ENCODE measurements around the gene LINC01488. TPM values are rescaled to one million over a fixed set of nuclear protein-coding genes. Genes with fewer than 3 reads are reported as not detected.
A peak's percentile ranks its signal among the peaks of the same experiment; 100 is the strongest.

LINC01488 gene
- total RNA-seq, 1 experiment from 2014 or later, result not detected

GRCh38 chr11:69445131-69445470 is 36.4 kb upstream of the LINC01488 start:
- no peak for DNase-seq (ENCODE audit: low read depth)

GRCh38 chr11:69446108-69446507 is 35.4 kb upstream of the LINC01488 start:
- no peak for DNase-seq (ENCODE audit: low read depth)

DNA sequence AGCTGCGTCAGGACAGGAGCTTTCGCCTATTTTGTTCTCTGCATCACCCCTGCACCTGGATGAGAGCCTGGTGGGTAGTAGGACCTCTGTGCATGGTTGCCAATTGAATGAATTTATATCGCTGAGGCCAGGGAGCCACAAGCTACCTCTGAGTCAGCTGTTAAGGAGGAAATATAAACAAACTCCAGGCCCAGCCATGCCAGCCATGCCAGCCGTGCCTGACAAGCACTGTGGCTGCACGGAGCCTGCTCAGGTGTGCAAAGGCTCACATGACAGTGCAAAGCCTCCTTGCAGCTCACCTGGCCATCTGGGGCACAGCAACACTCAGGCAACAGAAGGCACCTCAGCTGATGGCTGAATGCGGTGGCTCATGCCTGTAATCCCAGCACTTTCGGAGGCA is 33.7 kb upstream of the LINC01488 start:
- peak; percentile 78 for DNase-seq (ENCODE audit: low read depth)

DNA sequence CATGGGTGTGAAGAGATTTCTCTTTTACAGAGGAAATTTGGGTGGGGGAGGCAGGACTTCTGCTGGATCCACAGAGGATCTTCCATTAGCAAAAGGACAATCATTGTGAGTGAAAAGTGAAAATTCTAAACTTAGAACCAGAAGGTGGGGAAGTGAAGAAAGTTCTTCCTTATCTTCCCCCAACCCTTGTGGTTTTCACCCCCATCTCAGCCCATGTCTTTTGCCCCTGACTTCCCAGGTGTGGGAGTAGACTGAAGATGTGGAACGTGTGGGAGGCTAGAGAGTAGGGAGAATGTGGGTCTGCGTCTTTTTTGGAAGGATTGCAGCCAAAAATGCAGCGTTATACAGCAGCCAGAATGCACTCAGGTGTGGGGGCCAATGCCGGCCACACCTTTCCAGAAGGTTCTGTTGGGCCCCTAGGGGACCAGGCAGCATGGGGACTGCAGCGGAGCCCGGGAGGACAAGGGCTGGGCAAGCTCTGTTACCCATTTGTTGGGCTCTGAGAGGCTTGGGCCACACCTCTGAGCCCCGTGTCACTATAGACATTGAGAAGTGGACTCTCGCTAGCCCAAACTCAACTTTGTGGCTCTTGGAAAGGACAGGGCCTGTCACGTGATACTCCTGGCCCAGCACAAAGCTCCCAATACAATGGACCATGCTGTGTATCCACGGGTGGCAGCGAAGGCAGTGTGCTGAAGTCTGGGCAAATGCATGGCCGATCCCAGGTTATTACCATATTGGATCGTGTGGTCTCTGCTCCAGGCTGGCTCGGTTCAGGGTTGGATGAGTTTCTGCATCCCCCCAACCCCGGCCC is 32.8 kb upstream of the LINC01488 start:
- no peak for DNase-seq (ENCODE audit: low read depth)

DNA sequence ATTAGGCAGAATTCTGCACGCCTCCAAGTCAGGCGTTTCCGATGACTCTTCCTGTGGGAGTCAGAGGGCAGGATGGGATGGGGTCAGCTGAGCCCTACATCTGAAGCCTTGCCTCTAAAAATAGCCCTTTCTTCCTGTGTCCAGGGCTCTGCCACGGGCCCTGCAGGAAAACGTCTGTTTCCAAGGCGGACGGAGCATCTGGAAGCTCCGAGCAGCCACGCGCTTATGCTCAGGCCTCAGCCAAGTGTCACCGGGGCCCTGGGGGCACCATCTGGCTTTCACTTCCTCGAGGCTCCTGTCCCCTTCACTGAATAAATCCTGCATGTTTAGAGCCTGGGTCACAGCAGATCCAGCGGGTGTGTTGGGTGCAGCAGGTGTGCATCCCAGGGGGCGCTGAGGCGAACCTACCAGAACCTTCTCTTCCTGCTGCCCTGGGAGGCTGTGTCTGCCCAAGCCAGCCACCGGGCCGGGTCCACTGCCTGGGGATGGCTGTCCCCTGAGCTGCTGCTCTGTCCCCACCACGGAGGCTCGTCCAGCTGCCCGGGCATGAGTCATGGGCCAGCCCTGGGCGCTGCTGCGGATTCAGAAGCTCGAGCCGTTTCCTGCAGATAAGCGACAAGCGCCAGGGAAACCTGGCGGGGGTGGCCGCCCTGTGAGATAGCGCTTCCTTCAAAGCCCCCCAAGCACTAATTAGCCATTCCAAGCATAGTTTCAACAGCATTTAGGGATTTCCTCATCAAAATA is 32.0 kb upstream of the LINC01488 start:
- no peak for DNase-seq (ENCODE audit: low read depth)

DNA sequence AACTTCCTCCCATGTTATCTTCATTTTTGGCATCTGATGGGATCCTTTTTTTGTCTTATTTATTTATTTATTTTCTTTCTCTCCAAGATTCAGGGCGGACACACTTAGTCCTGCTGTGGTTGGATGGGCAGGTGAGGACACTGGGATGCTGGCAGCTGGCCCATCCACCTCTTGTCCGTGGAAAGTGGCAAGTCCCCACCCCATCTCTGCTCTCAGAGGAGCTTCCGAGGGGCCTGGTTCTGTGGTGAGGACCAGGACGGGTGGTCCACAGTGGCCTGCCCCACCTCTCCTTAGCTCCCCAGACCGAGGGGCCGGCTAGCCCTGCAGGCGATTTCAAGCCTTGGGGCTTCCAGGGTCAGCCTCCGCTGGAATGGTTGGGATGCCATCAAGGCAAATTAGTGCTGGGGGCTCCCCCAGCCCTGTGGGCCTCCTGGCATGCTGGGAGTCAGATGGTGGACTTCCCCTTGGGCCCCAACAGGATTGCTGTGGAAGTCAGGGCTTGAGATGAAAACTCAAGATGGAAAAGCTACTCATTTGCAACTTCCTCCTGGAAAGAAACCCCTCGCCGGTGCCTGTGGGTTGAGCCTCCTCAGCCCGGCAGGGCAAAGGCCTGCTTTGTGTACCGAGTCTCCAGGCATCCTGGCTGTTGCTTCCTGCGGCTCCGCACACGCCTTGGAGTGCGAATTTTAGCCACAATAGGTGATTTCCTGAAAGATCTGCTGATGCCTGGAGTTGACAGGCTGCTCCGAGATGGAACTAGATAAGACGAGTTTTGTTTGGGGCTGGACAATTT is 31.2 kb upstream of the LINC01488 start:
- DNase-seq (ENCODE audit: low read depth), result no peak

DNA sequence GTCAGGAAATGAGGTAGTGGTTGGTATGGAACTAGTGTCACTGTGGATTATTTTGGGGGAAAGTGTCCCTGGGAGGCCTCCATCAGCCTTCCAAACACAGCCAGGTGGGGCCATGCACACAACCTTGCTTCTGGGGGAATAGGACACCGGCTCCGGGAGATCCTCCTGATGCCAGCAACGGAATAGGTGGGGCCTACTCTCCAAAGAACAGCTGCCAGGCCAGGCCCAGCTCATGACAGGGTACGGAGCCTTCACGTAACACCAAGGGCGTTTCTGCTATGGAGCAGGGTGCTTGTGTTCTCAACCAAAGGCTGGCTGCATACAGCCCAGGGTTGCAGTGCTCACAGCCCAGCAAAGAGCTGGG is 30.6 kb upstream of the LINC01488 start:
- DNase-seq (ENCODE audit: low read depth), result no peak

GRCh38 chr11:69451289-69451688 is 30.2 kb upstream of the LINC01488 start:
- no peak for DNase-seq (ENCODE audit: low read depth)

GRCh38 chr11:69452206-69452987 is 29.1 kb upstream of the LINC01488 start:
- no peak for DNase-seq (ENCODE audit: low read depth)

DNA sequence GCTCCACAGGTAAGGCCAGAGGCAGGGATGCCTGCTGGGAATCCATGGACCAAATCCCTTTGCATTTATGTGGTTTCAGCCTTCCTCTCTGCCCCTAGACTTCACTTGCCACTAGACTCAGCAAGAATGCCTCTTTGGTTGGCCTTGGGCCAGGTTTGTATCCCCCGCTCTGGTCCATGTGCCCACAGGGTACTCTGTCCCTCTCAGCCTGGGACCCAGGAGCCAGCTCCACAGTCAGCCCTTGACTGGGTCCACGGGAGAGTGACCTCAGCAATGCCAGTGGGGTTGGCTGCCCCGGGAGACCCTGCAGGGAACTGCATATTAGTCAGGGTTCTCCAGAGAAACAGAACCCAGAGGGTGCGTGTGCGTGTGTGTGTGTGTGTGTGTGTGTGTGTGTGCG is 28.3 kb upstream of the LINC01488 start:
- no peak for DNase-seq (ENCODE audit: low read depth)

DNA sequence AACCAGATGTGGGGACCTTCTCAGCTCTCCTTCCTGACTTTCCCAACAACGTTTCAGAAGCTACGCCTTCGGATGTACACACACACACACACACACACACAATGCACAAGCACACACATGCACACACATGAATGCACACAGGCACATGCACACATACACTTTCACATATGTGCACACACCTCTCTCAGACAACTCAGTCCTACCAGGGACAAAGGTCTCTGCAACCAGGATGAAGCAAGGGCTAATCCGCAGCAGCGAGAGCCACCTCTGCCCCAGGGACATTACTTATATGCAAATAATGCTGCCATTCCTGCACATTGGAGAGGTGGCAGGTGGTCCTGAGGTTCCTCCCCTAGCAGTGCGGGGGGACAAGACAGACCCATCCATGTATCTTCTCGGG is 27.4 kb upstream of the LINC01488 start:
- DNase-seq (ENCODE audit: low read depth), result no peak

- DNase-seq (ENCODE audit: low read depth), result no peak
These were observed 25.5 kb upstream of the LINC01488 start for GRCh38 chr11:69455969-69456368.

GRCh38 chr11:69456712-69457111 is 24.8 kb upstream of the LINC01488 start:
- DNase-seq (ENCODE audit: low read depth), result no peak

GRCh38 chr11:69459848-69460539 is 21.5 kb upstream of the LINC01488 start:
- no peak for DNase-seq (ENCODE audit: low read depth)

- DNase-seq (ENCODE audit: low read depth), result peak; percentile 92
These were observed 20.8 kb upstream of the LINC01488 start for GRCh38 chr11:69460540-69461257.

- DNase-seq (ENCODE audit: low read depth), result no peak
These were observed 20.0 kb upstream of the LINC01488 start for GRCh38 chr11:69461272-69461962.

GRCh38 chr11:69462106-69462951 is 19.1 kb upstream of the LINC01488 start:
- DNase-seq (ENCODE audit: low read depth), result no peak

- DNase-seq (ENCODE audit: low read depth), result peak; percentile 63
These were observed 18.1 kb upstream of the LINC01488 start for GRCh38 chr11:69463181-69463994.

Measured in M059J (cell line).